ENCODE results near the gene UBE4A. TPM values are rescaled to one million over a fixed set of nuclear protein-coding genes. Genes with fewer than 3 reads are reported as not detected.

UBE4A gene
- total and polyA plus RNA-seq, 2 donors (not counting 1 experiment from before 2014, with no cell fraction given), result 21.8 to 37.0 TPM

GRCh38 chr11:118358071-118358470 lies 1.3 kb upstream of the UBE4A start:
- no peak for DNase-seq (ENCODE audit: low read depth in 2 of 2)
- Histone ChIP-seq H4K20me1 (ENCODE audit: control insufficient read depth, extremely low read depth, insufficient read depth, low read length) (no peaks in the 10 kb centered on the region), H3K4me1 (ENCODE audit: control insufficient read depth, extremely low read depth, insufficient read depth, low read length) (no peaks in the 10 kb centered on the region), H2AFZ (ENCODE audit: low read length) (no peak overlapping the region), H3K36me3 (ENCODE audit: control insufficient read depth, insufficient read depth, low read length) (no peaks in the 10 kb centered on the region), H3K4me3 (replicated peaks in 1 of 4; ENCODE audit: control extremely low read depth in 1 of 4, insufficient read depth in 1 of 4, low read depth in 3 of 4, low read length in 4 of 4) (no peak overlapping the region), H3K9me3 (ENCODE audit: control insufficient read depth, insufficient read depth, low read depth, low read length) (no peaks in the 10 kb centered on the region), H3K9ac (ENCODE audit: insufficient read depth, low read length) (no peak overlapping the region), H3K27me3 (ENCODE audit: control insufficient read depth, insufficient read depth, low read length) (no peaks in the 10 kb centered on the region), H3K4me2 (ENCODE audit: extremely low read depth, insufficient read depth, low read length) (no peak overlapping the region), H3K27ac (ENCODE audit: insufficient read depth, low read length) (no peak overlapping the region), H3K79me2 (ENCODE audit: control insufficient read depth, insufficient read depth, low read length) (peaks cover 32% of the 10 kb centered on the region)
- no peak for TF ChIP-seq EZH2 (IDR thresholded peaks at IDR 0.05; ENCODE audit: low read length, missing control alignments)
- TF ChIP-seq CTCF (conservative IDR thresholded peaks at IDR 0.05 in 1 of 2, IDR thresholded peaks at IDR 0.05 in 1 of 2; ENCODE audit: low read depth in 1 of 2, low read length in 2 of 2), result no peak

GRCh38 chr11:118364956-118365615 lies 5.7 kb downstream of the UBE4A start:
- no peak for DNase-seq (ENCODE audit: low read depth in 2 of 2)
- H3K36me3 ChIP-seq (ENCODE audit: control insufficient read depth, insufficient read depth, low read length), result peaks cover 3% of the 10 kb centered on the region
- H3K4me2 ChIP-seq (ENCODE audit: extremely low read depth, insufficient read depth, low read length), result no peak overlapping the region
- H2AFZ ChIP-seq (ENCODE audit: low read length), result no peak overlapping the region
- TF ChIP-seq EZH2 (IDR thresholded peaks at IDR 0.05; ENCODE audit: low read length, missing control alignments) (no peak), CTCF (conservative IDR thresholded peaks at IDR 0.05 in 1 of 2, IDR thresholded peaks at IDR 0.05 in 1 of 2; ENCODE audit: low read depth in 1 of 2, low read length in 2 of 2) (no peak)
- H3K9ac ChIP-seq (ENCODE audit: insufficient read depth, low read length), result no peak overlapping the region
- H3K9me3 ChIP-seq (ENCODE audit: control insufficient read depth, insufficient read depth, low read depth, low read length), result no peaks in the 10 kb centered on the region
- H3K27me3 ChIP-seq (ENCODE audit: control insufficient read depth, insufficient read depth, low read length), result no peaks in the 10 kb centered on the region
- H3K27ac ChIP-seq (ENCODE audit: insufficient read depth, low read length), result no peak overlapping the region
- H3K4me3 ChIP-seq (replicated peaks in 1 of 4; ENCODE audit: control extremely low read depth in 1 of 4, insufficient read depth in 1 of 4, low read depth in 3 of 4, low read length in 4 of 4), result no peak overlapping the region
- H4K20me1 ChIP-seq (ENCODE audit: control insufficient read depth, extremely low read depth, insufficient read depth, low read length), result no peaks in the 10 kb centered on the region
- no peaks in the 10 kb centered on the region for H3K4me1 ChIP-seq (ENCODE audit: control insufficient read depth, extremely low read depth, insufficient read depth, low read length)
- peaks cover 31% of the 10 kb centered on the region for H3K79me2 ChIP-seq (ENCODE audit: control insufficient read depth, insufficient read depth, low read length)

GRCh38 chr11:118366287-118366686 lies 6.9 kb downstream of the UBE4A start:
- H3K4me2 ChIP-seq (ENCODE audit: extremely low read depth, insufficient read depth, low read length), result no peak overlapping the region
- no peak overlapping the region for H3K4me3 ChIP-seq (replicated peaks in 1 of 4; ENCODE audit: control extremely low read depth in 1 of 4, insufficient read depth in 1 of 4, low read depth in 3 of 4, low read length in 4 of 4)
- TF ChIP-seq EZH2 (IDR thresholded peaks at IDR 0.05; ENCODE audit: low read length, missing control alignments) (no peak), CTCF (conservative IDR thresholded peaks at IDR 0.05 in 1 of 2, IDR thresholded peaks at IDR 0.05 in 1 of 2; ENCODE audit: low read depth in 1 of 2, low read length in 2 of 2) (no peak)
- peaks cover 4% of the 10 kb centered on the region for H3K36me3 ChIP-seq (ENCODE audit: control insufficient read depth, insufficient read depth, low read length)
- H3K9me3 ChIP-seq (ENCODE audit: control insufficient read depth, insufficient read depth, low read depth, low read length), result no peaks in the 10 kb centered on the region
- H3K9ac ChIP-seq (ENCODE audit: insufficient read depth, low read length), result no peak overlapping the region
- H3K4me1 ChIP-seq (ENCODE audit: control insufficient read depth, extremely low read depth, insufficient read depth, low read length), result no peaks in the 10 kb centered on the region
- H2AFZ ChIP-seq (ENCODE audit: low read length), result no peak overlapping the region
- H3K79me2 ChIP-seq (ENCODE audit: control insufficient read depth, insufficient read depth, low read length), result peaks cover 22% of the 10 kb centered on the region
- no peaks in the 10 kb centered on the region for H4K20me1 ChIP-seq (ENCODE audit: control insufficient read depth, extremely low read depth, insufficient read depth, low read length)
- DNase-seq (ENCODE audit: low read depth in 2 of 2), result no peak
- no peak overlapping the region for H3K27ac ChIP-seq (ENCODE audit: insufficient read depth, low read length)
- no peaks in the 10 kb centered on the region for H3K27me3 ChIP-seq (ENCODE audit: control insufficient read depth, insufficient read depth, low read length)

Data from fibroblast of lung (primary cell).